Mammary epithelial cell (primary cell): ENCODE results near the gene GPRC5A.

Experiments
- EZH2 ChIP-seq: IDR thresholded peaks from 2 replicates; pipeline ENCODE4 v1.6.1; 2012; ENCODE audit warnings: low read length, inconsistent platforms, borderline replicate concordance
- TF ChIP-seq, protein P1 (sequence below), 2 donors: IDR thresholded peaks in 1 of 2; conservative IDR thresholded peaks in 1 of 2; 2 replicates each; pipeline ENCODE4 v1.5.1; 2011 to 2012; ENCODE audit warnings: inconsistent platforms in 2 of 2, low read length in 2 of 2, mild to moderate bottlenecking in 2 of 2, control low read depth in 1 of 2, low read depth in 1 of 2; ENCODE audit not compliant: insufficient read depth in 1 of 2; ENCODE audit errors: extremely low read depth in 1 of 2

DNA sequence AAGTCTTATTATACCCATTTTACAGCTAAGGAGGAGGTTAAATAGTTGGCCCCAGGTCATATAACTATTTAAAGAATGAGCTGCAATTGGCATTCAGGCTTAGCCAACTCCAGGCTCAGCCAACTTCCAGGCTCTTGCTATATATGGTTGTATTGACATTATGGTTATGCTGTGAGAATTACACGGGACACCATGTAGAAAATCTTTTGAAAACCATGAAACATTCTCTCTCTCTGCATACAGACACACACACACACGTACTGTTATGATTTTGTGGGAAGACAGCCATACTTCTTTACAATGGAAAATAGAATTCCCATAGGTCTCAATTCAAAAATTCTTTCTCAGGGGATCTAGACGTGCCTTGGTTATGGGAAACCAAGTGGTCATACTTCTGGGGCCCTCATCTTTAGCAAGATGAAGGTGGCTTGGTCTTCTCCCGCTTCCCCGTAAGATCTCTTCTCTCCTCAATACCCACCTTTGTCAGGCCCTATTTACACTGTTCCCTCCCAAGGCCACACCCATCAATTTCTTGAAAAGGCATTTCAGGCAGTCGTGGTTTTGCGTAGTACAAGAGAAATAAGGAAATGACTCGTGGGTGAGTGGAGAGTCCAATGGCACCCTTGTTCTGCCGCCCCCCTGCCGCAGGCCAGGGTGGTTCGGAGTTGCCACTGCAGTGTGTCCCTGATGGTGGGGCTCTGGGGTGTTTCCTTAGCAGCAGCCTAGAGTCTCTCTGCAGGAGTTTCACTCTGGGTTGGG is 10.0 kb upstream of the GPRC5A start:
- TF ChIP-seq, protein P1, sequence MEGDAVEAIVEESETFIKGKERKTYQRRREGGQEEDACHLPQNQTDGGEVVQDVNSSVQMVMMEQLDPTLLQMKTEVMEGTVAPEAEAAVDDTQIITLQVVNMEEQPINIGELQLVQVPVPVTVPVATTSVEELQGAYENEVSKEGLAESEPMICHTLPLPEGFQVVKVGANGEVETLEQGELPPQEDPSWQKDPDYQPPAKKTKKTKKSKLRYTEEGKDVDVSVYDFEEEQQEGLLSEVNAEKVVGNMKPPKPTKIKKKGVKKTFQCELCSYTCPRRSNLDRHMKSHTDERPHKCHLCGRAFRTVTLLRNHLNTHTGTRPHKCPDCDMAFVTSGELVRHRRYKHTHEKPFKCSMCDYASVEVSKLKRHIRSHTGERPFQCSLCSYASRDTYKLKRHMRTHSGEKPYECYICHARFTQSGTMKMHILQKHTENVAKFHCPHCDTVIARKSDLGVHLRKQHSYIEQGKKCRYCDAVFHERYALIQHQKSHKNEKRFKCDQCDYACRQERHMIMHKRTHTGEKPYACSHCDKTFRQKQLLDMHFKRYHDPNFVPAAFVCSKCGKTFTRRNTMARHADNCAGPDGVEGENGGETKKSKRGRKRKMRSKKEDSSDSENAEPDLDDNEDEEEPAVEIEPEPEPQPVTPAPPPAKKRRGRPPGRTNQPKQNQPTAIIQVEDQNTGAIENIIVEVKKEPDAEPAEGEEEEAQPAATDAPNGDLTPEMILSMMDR (conservative IDR thresholded peaks at IDR 0.05 in 1 of 2, IDR thresholded peaks at IDR 0.05 in 1 of 2; ENCODE audit: extremely low read depth in 1 of 2, insufficient read depth in 1 of 2, low read depth in 1 of 2, low read length in 2 of 2), result no peak
- no peak for TF ChIP-seq EZH2
